SK-N-SH (cell line): ENCODE measurements around the gene ORC6.

Experiments
- EZH2phosphoT487 ChIP-seq: fragments of 200-600 bp; sonication (generic); IDR thresholded peaks from 2 replicates; pipeline ENCODE4 v1.6.1; 2017; ENCODE audit warnings: low read depth, mixed run types, mild to moderate bottlenecking, antibody characterized with exemption, moderate library complexity, borderline replicate concordance
- FOXJ3 ChIP-seq: sonication (generic); formaldehyde crosslinking; IDR thresholded peaks from 2 replicates; pipeline ENCODE4 v1.5.1; 2020; ENCODE audit warnings: mild to moderate bottlenecking, missing genetic modification reagents
- MAX ChIP-seq: IDR thresholded peaks from 2 replicates; pipeline ENCODE4 v1.4.0; 2012; ENCODE audit warnings: low read depth
- PBX3 ChIP-seq: IDR thresholded peaks from 2 replicates; pipeline ENCODE4; 2012
- POLR2AphosphoS5 ChIP-seq: IDR thresholded peaks from 2 replicates; pipeline ENCODE4 v1.6.1; 2012; ENCODE audit warnings: low read depth, low read length

- TF ChIP-seq PBX3 (no peak), EZH2phosphoT487 (no peak), POLR2AphosphoS5 (no peak), MAX (no peak), FOXJ3 (CRISPR knock-in tag) (no peak)
Observed at GRCh38 chr16:46737621-46738214, 48.3 kb downstream of the ORC6 start.
